ENCODE measurements around the gene PAPOLA.

DNA sequence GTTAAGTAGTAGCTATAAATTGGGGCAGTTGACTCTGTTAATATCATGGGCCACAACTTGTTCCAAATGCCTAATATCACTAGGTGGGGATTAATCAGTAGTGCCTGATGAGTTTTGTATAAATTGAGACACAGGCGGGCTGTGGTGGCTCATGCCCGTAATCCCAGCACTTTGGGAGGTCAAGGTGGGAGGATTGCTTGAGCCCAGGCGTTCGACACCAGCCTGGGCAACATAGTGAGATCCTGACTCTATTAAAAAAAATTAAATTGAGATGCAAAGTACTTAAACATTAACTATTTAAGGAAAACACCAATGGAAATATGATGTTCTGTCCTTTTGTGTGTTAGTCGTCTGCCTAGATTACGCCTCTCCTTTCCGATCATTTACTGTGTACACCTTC is 9.0 kb downstream of the PAPOLA start:
- TF ChIP-seq, protein P1, sequence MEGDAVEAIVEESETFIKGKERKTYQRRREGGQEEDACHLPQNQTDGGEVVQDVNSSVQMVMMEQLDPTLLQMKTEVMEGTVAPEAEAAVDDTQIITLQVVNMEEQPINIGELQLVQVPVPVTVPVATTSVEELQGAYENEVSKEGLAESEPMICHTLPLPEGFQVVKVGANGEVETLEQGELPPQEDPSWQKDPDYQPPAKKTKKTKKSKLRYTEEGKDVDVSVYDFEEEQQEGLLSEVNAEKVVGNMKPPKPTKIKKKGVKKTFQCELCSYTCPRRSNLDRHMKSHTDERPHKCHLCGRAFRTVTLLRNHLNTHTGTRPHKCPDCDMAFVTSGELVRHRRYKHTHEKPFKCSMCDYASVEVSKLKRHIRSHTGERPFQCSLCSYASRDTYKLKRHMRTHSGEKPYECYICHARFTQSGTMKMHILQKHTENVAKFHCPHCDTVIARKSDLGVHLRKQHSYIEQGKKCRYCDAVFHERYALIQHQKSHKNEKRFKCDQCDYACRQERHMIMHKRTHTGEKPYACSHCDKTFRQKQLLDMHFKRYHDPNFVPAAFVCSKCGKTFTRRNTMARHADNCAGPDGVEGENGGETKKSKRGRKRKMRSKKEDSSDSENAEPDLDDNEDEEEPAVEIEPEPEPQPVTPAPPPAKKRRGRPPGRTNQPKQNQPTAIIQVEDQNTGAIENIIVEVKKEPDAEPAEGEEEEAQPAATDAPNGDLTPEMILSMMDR (tag by site-specific recombination; IDR thresholded peaks at IDR 0.05): no peak
- TF ChIP-seq, protein P2, sequence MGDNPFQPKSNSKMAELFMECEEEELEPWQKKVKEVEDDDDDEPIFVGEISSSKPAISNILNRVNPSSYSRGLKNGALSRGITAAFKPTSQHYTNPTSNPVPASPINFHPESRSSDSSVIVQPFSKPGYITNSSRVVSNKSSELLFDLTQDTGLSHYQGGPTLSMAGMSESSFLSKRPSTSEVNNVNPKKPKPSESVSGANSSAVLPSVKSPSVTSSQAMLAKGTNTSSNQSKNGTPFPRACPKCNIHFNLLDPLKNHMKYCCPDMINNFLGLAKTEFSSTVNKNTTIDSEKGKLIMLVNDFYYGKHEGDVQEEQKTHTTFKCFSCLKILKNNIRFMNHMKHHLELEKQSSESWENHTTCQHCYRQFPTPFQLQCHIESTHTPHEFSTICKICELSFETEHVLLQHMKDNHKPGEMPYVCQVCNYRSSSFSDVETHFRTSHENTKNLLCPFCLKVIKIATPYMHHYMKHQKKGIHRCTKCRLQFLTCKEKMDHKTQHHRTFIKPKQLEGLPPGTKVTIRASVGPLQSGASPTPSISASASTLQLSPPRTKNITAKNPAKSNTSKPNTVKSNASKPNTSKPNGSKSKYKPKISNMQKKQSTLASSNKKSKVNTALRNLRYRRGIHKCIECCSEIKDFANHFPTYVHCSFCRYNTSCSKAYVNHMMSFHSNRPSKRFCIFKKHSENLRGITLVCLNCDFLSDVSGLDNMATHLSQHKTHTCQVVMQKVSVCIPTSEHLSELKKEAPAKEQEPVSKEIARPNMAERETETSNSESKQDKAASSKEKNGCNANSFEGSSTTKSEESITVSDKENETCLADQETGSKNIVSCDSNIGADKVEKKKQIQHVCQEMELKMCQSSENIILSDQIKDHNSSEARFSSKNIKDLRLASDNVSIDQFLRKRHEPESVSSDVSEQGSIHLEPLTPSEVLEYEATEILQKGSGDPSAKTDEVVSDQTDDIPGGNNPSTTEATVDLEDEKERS (tag by site-specific recombination; IDR thresholded peaks at IDR 0.05): no peak
- TF ChIP-seq KLF1 (tag by site-specific recombination; IDR thresholded peaks at IDR 0.05) (no peak), ZSCAN30 (tag by site-specific recombination; IDR thresholded peaks at IDR 0.05) (no peak), ZNF302 (tag by site-specific recombination; IDR thresholded peaks at IDR 0.05; ENCODE audit: low read depth) (no peak), SCRT2 (tag by site-specific recombination; IDR thresholded peaks at IDR 0.05) (no peak)

Data from HEK293 (cell line).